Neuronal stem cell (in vitro differentiated cells): ENCODE measurements around the gene SERPINA4.

Source experiments
- DNase-seq: peaks from one replicate; pipeline ENCODE4 v3.0.0-alpha.2; 2013; ENCODE audit warnings: low spot score
- H2AFZ ChIP-seq: one replicate; pipeline ENCODE4 v1.6.1; 2013; ENCODE audit warnings: mild to moderate bottlenecking, low read length, inconsistent platforms
- H2AK5ac ChIP-seq: 2 replicates; pipeline ENCODE4 v1.6.1; 2013; ENCODE audit warnings: low read depth, mild to moderate bottlenecking, inconsistent platforms, low read length, moderate library complexity, mixed read lengths
- H2BK120ac ChIP-seq: 2 replicates; pipeline ENCODE4 v1.6.1; 2013; ENCODE audit warnings: low read depth, mild to moderate bottlenecking, inconsistent platforms, low read length, moderate library complexity, mixed read lengths
- H2BK12ac ChIP-seq: one replicate; pipeline ENCODE4 v1.6.1; 2013; ENCODE audit warnings: low read length, inconsistent platforms
- H2BK15ac ChIP-seq: 2 replicates; pipeline ENCODE4 v1.6.1; 2013; ENCODE audit warnings: mild to moderate bottlenecking, low read length, inconsistent platforms, mixed read lengths
- H2BK5ac ChIP-seq: one replicate; pipeline ENCODE4 v1.6.1; 2013; ENCODE audit warnings: inconsistent platforms, mild to moderate bottlenecking, low read length, moderate library complexity
- H3K14ac ChIP-seq: one replicate; pipeline ENCODE4 v1.6.1; 2013; ENCODE audit warnings: low read length, inconsistent platforms
- H3K18ac ChIP-seq: 2 replicates; pipeline ENCODE4 v1.6.1; 2013; ENCODE audit warnings: low read length, inconsistent platforms
- H3K23ac ChIP-seq: 2 replicates; pipeline ENCODE4 v1.6.1; 2013; ENCODE audit warnings: low read depth, mild to moderate bottlenecking, mixed read lengths, low read length, inconsistent platforms; ENCODE audit not compliant: poor library complexity
- H3K27ac ChIP-seq: replicated peaks from 3 replicates; pipeline ENCODE4 v1.5.1; 2013; ENCODE audit warnings: low read length, inconsistent platforms
- H3K27me3 ChIP-seq, 3 experiments: 2 replicates each; pipeline ENCODE4 v1.6.1; 2013; ENCODE audit warnings: low read length in 3 of 3, mild to moderate bottlenecking in 2 of 3, inconsistent platforms in 1 of 3, low read depth in 1 of 3, mixed read lengths in 1 of 3, moderate library complexity in 1 of 3; ENCODE audit not compliant: control insufficient read depth in 3 of 3, insufficient read depth in 3 of 3
- H3K36me3 ChIP-seq, 2 donors: replicated peaks in 1 of 2; 2 replicates each; pipeline ENCODE4 v1.6.1; 2013; ENCODE audit warnings: low read length in 2 of 2; ENCODE audit not compliant: control insufficient read depth in 2 of 2, insufficient read depth in 2 of 2
- H3K4ac ChIP-seq: 2 replicates; pipeline ENCODE4 v1.6.1; 2013; ENCODE audit warnings: inconsistent platforms, mild to moderate bottlenecking, low read length, moderate library complexity
- H3K4me1 ChIP-seq, 2 donors: 1 replicate in 1 of 2; 2 replicates in 1 of 2; pipeline ENCODE4 v1.6.1; 2013; ENCODE audit warnings: low read length in 2 of 2, low read depth in 1 of 2; ENCODE audit not compliant: control insufficient read depth in 2 of 2, insufficient read depth in 1 of 2
- H3K4me2 ChIP-seq: one replicate; pipeline ENCODE4 v1.6.1; 2013; ENCODE audit warnings: mild to moderate bottlenecking, low read length, inconsistent platforms; ENCODE audit not compliant: insufficient read depth, poor library complexity, severe bottlenecking
- H3K4me3 ChIP-seq, 2 donors: 2 replicates each; pipeline ENCODE4 v1.5.1; 2013; ENCODE audit warnings: low read length in 2 of 2, mild to moderate bottlenecking in 2 of 2, inconsistent platforms in 1 of 2, moderate library complexity in 1 of 2
- H3K79me1 ChIP-seq: one replicate; pipeline ENCODE4 v1.6.1; 2013; ENCODE audit warnings: low read depth, mild to moderate bottlenecking, inconsistent platforms, low read length, moderate library complexity
- H3K9ac ChIP-seq: one replicate; pipeline ENCODE4 v1.6.1; 2013; ENCODE audit warnings: mild to moderate bottlenecking, low read depth, low read length, inconsistent platforms; ENCODE audit not compliant: poor library complexity
- H3K9me3 ChIP-seq, 2 donors: replicated peaks in 1 of 2; 2 replicates each; pipeline versions ENCODE3 to v1.6.1; 2013; ENCODE audit warnings: low read length in 2 of 2, mild to moderate bottlenecking in 2 of 2, inconsistent platforms in 1 of 2, low read depth in 1 of 2, mixed read lengths in 1 of 2, moderate library complexity in 1 of 2; ENCODE audit not compliant: control insufficient read depth in 2 of 2, insufficient read depth in 1 of 2
- H4K8ac ChIP-seq: one replicate; pipeline ENCODE4 v1.6.1; 2013; ENCODE audit warnings: low read depth, mild to moderate bottlenecking, inconsistent platforms, low read length, moderate library complexity
- H4K91ac ChIP-seq: one replicate; pipeline ENCODE4 v1.6.1; 2013; ENCODE audit warnings: low read length, low read depth, mild to moderate bottlenecking, inconsistent platforms; ENCODE audit not compliant: poor library complexity
- WGBS, 2 donors: extraction: QIAGEN DNeasy Blood & Tissue Kit; methylation state at CpG; one replicate each; pipeline ENCODE4 v1.1.7; 2013; ENCODE audit warnings: missing lambda C conversion rate in 2 of 2, mixed read lengths in 1 of 2; ENCODE audit not compliant: insufficient read length in 2 of 2, insufficient replicate concordance in 1 of 2; ENCODE audit errors: extremely low coverage in 2 of 2; 5-methylcytosine and 5-hydroxymethylcytosine counted together

Gene SERPINA4

DNA sequence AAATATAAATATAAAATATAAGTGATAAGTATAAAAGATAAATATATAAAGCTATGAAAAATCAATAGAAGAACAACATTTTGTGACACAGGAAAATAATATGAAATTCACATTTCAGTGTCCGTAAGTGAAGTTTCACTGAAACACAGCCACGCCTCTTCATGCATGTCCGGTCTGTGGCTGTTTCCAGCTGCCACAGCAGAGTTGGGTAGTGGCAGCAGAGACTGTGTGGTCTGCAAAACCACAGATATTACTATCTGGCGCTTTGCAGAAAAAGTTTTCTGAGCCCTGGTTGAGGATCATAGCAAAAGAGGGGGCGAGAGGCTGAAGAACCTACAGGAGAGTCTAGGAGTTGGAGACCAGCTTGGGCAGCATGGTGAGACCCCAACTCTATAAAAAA, 780 bp downstream of the SERPINA4 start:
- no peak overlapping the region for H3K9ac ChIP-seq

DNA sequence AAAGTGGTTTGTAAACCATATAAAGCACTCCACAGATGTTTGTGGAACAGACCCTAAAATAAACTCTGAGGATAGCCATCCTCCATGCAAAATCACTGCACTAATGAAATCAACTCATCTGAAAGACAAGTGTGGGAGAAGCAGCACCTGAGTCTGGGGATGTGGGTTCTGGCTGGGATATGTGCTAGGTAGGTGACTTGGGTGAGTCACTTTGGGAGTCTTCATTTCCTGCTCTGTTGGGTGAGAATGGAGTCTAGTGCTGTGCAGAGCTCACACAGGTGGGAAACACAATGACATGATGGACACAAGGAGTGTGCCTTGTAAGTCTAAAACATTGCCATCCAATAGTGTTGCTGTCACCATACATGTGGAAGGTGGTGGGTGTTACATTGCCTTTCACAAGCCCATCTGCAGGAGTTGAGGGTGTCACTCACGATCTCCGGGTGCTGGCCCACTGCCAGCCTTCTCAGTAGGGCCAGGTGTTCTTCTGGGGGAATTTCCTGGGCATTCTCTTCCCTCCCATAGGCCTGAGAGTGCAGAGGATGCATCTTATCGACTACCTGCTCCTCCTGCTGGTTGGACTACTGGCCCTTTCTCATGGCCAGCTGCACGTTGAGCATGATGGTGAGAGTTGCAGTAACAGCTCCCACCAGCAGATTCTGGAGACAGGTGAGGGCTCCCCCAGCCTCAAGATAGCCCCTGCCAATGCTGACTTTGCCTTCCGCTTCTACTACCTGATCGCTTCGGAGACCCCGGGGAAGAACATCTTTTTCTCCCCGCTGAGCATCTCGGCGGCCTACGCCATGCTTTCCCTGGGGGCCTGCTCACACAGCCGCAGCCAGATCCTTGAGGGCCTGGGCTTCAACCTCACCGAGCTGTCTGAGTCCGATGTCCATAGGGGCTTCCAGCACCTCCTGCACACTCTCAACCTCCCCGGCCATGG, 2.0 kb downstream of the SERPINA4 start:
- no peak overlapping the region for H2BK120ac ChIP-seq
- no peak overlapping the region for H2BK15ac ChIP-seq
- H2BK12ac ChIP-seq = no peak overlapping the region
- no peak overlapping the region for H2BK5ac ChIP-seq
- DNase-seq = no peak
- no peak overlapping the region for H2AK5ac ChIP-seq
- H3K4ac ChIP-seq = no peak overlapping the region
- no peaks in the 10 kb centered on the region for H3K27me3 ChIP-seq
- no peak overlapping the region for H4K8ac ChIP-seq
- no peak overlapping the region for H2AFZ ChIP-seq
- peak overlapping the region; percentile 26 for H3K14ac ChIP-seq
- H3K9me3 ChIP-seq = no peaks in the 10 kb centered on the region
- no peak overlapping the region for H3K18ac ChIP-seq
- no peak overlapping the region for H3K4me3 ChIP-seq
- H3K79me1 ChIP-seq = peaks cover 2% of the 10 kb centered on the region
- WGBS, 2 donors = no CpG with 5 or more reads among the region's 16 CpGs
- no peaks in the 10 kb centered on the region for H3K36me3 ChIP-seq
- no peak overlapping the region for H3K4me2 ChIP-seq
- no peak overlapping the region for H3K9ac ChIP-seq
- H3K23ac ChIP-seq = no peak overlapping the region
- no peak overlapping the region for H3K27ac ChIP-seq
- no peak overlapping the region for H4K91ac ChIP-seq
- no peaks in the 10 kb centered on the region for H3K4me1 ChIP-seq

More for the DNA sequence above, 780 bp downstream of the SERPINA4 start:
- Histone ChIP-seq H2BK120ac (no peak overlapping the region), H3K23ac (no peak overlapping the region), H3K27me3 (no peaks in the 10 kb centered on the region), H3K4me1 (no peaks in the 10 kb centered on the region), H3K79me1 (peaks cover 2% of the 10 kb centered on the region), H2BK12ac (no peak overlapping the region), H3K4me3 (no peak overlapping the region), H3K9me3 (no peaks in the 10 kb centered on the region), H2BK5ac (no peak overlapping the region), H2AK5ac (no peak overlapping the region), H3K36me3 (no peaks in the 10 kb centered on the region), H4K8ac (no peak overlapping the region), H2BK15ac (no peak overlapping the region), H3K4ac (no peak overlapping the region), H2AFZ (no peak overlapping the region), H3K4me2 (no peak overlapping the region), H3K27ac (no peak overlapping the region), H4K91ac (no peak overlapping the region), H3K14ac (no peak overlapping the region), H3K18ac (no peak overlapping the region)
- no CpG with 5 or more reads among the region's 5 CpGs for WGBS, 2 donors
- DNase-seq = no peak

DNA sequence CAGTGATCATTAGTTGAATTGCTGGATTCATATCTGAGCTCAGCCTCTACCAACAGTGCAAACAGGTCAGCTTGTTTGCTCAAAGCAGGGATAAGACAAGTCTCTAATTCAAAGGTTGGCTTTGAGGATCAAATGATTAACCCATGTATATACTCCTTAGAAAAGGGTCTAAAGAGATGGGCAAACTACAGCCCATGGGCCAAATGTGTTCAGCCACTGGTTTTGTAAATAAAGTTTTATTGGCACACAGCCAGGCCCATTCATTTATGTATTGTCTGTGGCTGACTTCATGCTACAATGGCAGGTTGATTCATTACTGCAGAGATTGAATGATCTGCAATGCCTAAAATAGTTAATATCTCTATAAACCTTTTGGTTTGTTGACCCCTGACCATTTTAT, 3.1 kb downstream of the SERPINA4 start:
- no peak overlapping the region for H2AK5ac ChIP-seq
- H3K4me3 ChIP-seq = no peak overlapping the region
- H4K91ac ChIP-seq = no peak overlapping the region
- H3K9ac ChIP-seq = no peak overlapping the region
- no peaks in the 10 kb centered on the region for H3K4me1 ChIP-seq
- H3K18ac ChIP-seq = no peak overlapping the region
- no peak for DNase-seq
- no peaks in the 10 kb centered on the region for H3K27me3 ChIP-seq
- no peak overlapping the region for H3K4ac ChIP-seq
- H3K79me1 ChIP-seq = no peaks in the 10 kb centered on the region
- no peak overlapping the region for H2BK15ac ChIP-seq
- H3K27ac ChIP-seq = no peak overlapping the region
- H3K36me3 ChIP-seq = no peaks in the 10 kb centered on the region
- H2AFZ ChIP-seq = no peak overlapping the region
- H2BK120ac ChIP-seq = no peak overlapping the region
- no peak overlapping the region for H2BK12ac ChIP-seq
- no peak overlapping the region for H4K8ac ChIP-seq
- no peaks in the 10 kb centered on the region for H3K9me3 ChIP-seq
- no peak overlapping the region for H3K4me2 ChIP-seq
- H3K23ac ChIP-seq = no peak overlapping the region
- no peak overlapping the region for H3K14ac ChIP-seq
- no peak overlapping the region for H2BK5ac ChIP-seq

DNA sequence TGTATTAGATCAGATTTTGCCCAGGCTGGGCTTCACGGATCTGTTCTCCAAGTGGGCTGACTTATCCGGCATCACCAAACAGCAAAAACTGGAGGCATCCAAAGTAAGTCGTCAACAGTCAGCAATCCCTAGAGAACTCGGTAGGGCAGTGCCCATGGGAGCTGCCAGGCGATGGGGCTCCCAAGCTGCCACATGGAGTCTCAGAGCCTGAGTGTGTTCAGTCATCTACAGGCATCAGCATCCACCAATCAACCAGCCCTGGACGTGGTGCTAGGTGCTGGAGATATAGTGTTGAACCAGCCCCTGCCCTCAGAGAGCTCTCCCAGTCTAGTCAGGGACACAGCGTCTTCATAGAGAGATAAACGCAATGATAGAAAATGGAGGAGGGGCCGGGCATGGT, 6.9 kb downstream of the SERPINA4 start:
- no peaks in the 10 kb centered on the region for H3K36me3 ChIP-seq
- no peak overlapping the region for H3K23ac ChIP-seq
- H2BK12ac ChIP-seq = no peak overlapping the region

More for the DNA sequence above, 6.9 kb downstream of the SERPINA4 start:
- no CpG with 5 or more reads among the region's 9 CpGs for WGBS, 2 donors
- Histone ChIP-seq H3K18ac (no peak overlapping the region), H2AFZ (no peak overlapping the region), H3K27ac (no peak overlapping the region), H3K4ac (no peak overlapping the region), H2BK15ac (no peak overlapping the region), H3K9me3 (no peaks in the 10 kb centered on the region), H3K4me3 (no peak overlapping the region), H2BK5ac (no peak overlapping the region), H3K27me3 (no peaks in the 10 kb centered on the region), H3K14ac (no peak overlapping the region), H3K4me1 (no peaks in the 10 kb centered on the region), H4K8ac (no peak overlapping the region), H2BK120ac (no peak overlapping the region), H3K79me1 (no peaks in the 10 kb centered on the region), H3K4me2 (no peak overlapping the region), H2AK5ac (no peak overlapping the region), H4K91ac (no peak overlapping the region), H3K9ac (no peak overlapping the region)
- no peak for DNase-seq
